T-helper 9 cell (primary cell): ENCODE data around the gene LTA4H.
A peak's percentile ranks its signal among the peaks of the same experiment; 100 is the strongest.
"Not testable (repeated sequence)": the region's sequence is repeated elsewhere in the genome, so short reads cannot be mapped to it uniquely, and the experiment has no call there.

Source experiments
- DNase-seq: peaks from one replicate; pipeline ENCODE4 v3.0.0-alpha.2; 2020
- total RNA-seq, 2 donors: gene quantifications; one replicate each; lab custom pipeline; 2026; lab: John Stamatoyannopoulos, UW

LTA4H gene
- total RNA-seq = 63.2 to 88.1 reads per million in 2 donors

DNA sequence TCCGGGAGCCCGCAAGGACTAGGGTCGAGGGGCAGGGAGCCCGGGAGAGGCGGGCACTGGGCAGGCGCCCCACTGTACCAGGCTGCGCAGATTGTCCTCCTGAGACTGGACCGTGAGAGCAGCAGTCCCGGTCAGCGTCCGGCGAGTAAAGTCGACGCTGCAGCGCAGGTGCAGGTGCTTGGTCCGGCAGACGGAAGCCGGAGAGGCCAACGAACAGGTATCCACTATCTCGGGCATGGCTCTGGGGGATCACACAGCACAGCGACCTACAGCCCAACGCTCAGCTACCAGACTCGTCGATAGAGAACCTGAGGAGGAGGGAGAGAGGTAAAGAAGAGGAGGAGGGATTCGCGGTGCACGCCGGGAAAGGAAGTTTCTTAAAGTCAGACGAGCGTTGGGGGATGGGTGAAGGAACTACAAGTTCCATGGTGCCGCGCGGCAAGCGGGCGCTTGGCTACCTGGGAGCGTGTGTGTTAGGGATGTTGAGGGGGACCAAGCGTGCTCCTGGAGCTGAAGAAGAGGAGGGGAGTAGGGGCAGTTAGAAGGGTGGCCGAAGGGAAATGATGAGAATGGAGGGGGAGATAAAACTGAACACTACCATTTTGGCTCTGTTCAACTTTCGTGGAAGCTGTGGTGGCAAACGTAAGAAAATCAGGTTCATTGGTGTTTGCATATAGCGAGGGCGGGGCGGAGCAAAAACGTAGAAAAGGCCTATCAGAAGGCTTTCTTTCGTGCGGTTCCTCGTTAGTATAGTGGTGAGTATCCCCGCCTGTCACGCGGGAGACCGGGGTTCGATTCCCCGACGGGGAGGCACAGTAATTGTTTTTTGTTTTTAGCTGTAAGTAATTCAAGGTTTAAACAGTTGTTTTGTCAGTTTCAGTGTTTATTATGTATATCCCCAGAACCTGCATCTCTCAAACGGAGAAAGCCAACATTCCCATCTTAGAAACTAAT lies at the start of gene LTA4H:
TSS of gene LTA4H (minus strand) at position 305 of the 954 bp plus-strand sequence. CDS start at position 237, 68 bp downstream.
- DNase-seq = peak; percentile 94

DNA sequence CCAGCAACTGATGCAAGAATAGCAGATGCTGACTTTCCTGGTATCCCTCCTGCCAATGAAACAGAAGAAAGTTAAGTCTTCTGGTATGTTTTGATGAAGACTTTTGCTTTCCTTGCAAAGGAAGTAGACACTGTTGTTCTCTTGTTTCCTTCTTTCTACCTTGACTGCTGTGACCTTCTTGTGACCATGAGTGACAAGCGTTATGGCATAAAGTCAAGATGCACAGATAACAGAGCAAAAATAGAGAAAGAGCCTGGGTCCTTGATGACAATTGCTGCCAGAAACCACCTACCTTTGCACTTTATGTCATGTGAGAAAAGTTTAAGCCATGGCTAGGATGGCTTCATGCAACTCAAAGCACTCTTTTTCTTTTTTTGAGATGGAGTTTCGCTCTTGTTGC lies 49.2 kb upstream of the LTA4H start:
- no peak for DNase-seq

DNA sequence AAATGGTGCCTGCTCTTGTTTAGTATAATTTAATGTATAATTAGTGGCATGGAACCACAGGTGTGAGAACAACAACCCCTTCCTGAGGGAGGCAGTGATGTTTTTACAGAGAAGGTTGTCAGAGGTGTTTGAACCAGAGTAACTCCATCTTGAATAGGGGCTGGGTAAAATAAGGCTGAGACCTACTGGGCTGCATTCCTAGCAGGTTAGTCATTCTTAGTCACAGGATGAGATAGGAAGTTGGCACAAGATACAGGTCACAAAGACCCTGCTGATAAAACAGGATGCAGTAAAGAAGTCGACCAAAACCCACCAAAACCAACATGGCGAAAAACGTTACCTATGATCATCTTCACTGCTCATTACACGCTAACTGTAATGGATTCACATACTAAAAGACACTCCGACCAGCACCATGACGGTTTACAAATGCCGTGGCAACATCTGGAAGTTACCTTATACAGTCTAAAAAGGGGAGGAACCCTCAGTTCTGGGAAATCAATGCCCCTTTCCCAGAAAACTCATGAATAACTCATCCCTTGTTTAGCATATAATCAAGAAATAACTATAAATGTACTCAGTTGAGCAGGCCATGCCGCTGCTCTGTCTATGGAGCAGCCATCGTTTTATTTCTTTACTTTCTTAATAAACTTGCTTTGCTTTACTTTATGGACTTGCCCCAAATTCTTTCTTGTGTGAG lies 47.8 kb upstream of the LTA4H start:
- no peak for DNase-seq

DNA sequence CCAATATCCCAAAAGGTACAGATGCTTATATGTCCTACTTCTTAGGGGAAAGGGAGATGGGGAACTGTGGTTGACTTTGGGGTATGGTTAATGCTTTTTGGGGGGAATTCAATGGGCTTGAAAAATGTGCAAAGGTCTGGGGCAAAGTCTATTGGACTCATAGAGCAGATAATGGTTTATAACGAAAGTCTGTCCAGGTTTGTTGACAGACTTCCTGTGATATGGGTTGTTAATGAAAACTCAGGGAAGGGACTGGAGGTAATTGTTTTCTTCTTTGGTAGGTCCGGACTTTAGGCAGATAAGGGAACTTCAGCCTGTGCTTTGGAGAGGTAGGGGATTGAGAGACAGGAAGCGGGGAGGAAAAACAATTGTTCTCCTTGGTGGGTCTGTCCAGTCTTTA lies 46.2 kb upstream of the LTA4H start:
- DNase-seq = no peak

DNA sequence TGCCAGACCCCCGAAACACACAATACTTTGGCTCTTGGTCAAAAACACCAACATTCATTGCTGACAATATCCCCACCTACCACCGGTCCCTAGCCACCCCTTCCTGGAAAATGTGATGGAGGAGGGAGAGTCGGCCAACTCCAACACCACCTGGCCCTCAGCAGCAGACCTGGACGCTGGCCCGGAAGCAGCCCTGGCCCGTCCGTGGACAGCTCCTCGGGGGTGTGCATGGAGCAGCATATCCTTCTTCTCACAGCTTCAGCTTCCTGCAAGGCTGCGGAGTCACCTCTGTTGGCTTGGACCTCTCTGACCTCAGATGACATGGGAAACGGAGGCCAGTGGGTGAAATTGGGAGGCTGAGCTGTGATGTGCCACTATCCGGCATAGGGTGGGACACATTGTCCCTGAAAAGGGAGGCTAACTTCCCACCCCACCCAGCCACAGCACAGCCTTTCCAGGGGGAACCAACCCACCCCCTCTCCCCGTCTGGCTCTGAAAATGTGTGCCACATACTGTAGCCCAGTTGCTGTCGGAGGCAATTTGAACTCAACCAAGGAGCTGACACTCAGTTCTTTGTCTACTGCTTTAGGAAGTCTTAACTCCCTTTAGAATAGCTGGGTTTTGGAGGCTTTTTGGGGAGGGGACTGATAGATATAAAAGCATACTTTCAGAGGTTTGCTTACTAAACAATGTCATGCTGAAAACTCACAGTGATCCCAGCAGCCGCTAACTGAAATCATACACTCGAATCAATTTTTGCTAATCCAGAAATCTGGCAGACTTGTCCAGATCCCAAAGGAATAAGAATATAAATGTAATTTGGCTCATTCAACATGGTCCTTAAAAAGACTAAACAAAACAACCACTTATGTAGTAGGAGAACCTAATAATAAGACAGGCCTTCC lies 43.1 kb upstream of the LTA4H start:
- no peak for DNase-seq

DNA sequence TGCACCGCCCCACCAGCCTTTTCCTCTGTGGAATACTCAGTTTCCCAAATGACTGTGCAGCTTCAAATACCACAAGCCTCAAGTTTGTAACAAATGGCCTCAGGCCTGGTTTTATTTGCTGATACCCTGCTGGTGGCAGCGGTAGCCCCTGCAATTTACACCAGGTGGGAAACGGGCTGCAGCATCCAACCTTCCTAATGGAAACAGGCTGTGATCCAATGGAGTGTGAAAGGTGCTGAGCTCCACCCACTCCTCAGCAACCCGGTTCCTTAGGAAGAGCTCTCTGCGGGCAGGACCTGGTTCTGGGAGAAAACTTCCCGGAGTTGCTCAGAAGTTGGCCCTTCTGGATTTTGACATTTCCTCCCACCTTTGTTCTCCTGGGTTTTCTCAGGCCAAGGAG lies 41.7 kb upstream of the LTA4H start:
- DNase-seq = no peak

DNA sequence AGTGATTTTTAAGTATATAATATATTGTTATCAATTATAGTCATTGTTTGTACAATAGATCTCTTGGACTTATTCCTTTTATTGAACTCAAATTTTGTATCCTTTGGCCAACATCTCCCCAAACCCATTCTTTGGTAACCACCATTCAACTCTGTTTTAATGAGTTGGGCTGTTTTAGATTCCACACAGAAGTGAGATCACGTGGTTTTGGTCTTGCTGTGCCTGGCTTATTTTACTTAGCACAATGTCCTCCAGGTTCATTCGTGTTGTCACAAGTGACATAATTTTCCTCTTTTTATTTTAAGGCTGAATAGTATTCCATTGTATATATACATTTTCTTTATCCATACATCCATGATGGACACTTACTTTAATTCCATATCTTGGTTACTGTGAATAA lies 40.2 kb upstream of the LTA4H start:
- no peak for DNase-seq

DNA sequence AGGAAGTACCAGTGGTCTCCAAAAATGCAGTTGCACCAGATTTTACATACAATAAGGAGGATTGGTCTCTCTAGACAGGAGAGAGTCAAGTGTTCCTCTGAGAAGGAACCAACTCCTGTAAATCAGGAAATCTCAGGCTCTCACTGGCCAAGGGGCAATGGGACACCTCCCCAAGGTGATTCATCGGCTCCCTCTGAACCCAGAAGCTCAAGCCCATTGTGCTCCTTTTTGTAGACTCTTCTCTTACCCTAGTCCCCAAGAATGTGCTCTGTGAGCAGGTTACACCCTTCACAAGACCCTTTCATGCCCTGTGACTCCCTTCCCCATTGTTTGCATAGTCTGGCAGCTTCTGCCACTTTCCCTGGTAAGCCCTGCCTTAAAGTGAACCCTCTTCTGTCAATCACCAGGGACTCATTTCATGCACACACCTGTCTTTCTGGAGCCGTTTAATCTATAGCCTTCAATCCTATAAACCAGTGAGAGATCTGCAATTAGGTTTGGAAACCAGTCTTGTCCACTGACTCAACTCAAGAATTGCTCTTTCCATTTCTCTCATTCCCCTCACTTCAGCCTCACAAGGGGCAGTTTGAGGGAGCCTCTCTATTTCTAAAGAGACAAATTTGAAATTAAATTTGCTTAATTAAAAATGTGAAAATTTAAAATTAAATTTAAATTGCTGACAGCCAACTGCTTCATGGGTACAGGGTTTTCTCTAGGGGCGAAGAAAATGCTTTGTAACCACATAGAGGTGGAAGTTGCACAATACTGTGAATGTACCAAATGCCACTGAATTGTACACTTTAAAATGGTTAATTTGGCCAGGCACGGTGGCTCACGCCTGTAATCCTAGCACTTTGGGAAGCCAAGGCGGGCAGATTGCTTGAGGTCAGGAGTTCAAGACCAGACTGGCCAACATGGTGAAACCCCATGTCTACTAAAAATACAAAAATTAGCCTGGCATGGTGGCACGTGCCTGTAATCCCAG lies 38.3 kb upstream of the LTA4H start:
- no peak for DNase-seq

DNA sequence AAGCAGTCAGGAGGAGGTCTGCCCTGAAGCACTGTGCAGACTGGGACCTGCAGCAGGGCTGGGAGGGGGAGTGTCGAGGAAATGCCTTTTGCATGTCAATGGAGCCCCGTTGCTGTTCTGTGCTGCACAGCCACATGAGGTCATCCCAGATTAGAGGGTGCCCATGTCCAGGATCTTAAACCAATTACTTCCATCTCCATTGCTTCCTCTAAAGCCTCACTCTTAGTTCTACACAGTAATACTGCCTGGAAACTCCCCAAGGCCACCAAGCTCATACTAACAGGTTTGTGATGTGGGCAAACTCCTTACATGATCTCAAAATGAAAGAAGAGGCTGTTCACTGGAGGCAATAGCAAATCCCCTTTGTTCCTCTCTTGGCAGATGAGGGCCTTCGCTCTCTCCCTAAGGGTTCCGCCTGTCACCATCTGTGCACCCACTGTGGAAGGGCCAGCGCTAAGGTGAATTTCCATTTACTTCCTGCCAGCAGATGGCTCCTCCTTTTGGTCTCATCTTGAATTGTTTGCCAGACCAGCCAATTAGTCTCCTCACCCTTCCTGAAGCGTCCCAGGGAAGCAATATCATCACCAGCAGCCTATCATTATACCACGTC lies 35.4 kb upstream of the LTA4H start:
- DNase-seq = no peak

DNA sequence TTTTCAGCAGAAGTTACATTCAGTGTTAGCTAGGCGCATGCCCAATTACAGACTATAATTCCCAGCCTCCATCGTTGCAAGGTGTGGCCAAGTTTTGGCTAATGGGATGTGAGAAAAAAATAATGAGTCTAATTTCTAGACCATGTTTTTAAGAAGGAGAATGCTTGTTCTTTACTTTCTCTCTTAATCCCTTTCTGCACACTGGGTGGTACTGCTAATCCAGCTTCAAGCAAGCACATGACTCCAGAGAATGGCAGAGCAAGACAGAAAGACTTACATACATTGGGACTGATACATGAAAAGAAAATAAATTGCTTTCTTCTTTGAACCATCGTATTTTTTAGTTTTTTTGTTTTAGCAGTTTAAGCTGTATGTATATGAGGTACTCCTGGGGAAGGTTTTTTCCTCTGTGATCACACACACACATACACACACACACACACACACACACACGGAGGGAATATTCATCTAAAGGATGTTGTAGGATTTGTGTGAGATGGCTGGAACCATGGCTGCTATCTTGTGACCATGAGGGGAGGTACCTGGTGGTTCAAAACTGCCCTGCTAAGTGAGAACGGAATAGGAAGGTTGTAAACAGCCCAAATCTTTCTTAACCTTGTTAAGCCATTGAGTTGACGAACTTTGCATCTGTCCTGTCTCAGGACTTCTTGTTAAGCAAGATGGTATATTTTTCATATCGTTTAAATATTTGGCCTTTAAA lies 34.3 kb upstream of the LTA4H start:
- no peak for DNase-seq

DNA sequence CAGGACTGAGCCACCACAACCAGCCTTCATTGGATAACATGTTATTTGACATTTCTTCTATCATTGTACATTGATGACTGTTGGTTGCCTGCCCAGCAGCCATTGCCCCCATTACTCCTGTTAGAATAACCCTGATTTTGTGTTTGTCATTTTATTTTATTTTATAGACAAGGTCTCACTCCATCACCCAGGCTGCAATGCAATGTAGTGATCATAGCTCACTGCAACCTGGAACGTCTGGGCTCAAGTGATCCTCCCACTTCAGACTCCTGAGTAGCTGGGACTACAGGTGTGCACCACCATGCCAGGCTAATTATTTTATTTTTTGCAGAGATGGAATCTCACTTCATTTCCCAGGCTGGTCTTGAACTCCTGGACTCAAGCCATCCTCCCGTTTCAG lies 33.2 kb upstream of the LTA4H start:
- no peak for DNase-seq

DNA sequence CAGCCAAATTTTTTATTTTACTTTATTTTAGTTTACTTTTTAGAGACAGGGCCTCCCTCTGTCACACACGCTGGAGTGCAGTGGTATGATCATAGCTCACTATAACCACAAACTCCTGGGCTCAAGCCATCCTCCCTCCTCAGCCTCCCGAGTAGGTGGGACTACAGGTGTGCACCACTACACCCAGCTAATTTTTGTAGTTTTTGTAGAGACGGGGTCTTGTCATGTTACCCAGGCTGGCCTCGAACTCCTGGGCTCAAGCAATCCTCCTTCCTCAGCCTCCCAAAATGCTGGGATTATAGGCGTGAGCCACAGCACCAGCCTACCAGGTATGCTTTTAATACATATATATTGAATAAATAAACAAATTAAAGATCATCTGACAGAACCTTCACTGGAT lies 32.7 kb upstream of the LTA4H start:
- no peak for DNase-seq

DNA sequence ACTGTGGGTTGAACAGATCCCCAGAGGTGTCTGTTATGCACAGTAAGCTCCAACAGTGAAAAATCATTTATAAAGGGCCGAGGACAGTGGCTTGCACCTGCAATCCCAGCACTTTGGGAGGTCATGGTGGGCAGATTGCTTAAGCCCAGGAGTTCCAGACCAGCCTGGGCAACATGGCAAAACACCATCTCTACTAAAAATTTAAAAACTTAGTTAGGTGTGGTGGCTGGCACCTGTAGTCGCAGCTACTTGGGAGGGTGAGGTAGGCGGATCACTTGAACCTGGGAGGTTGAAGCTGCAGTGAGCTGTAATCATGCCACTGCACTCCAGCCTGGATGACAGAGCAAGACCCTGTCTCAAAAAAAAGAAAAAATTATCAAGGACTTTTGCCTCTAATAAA lies 30.4 kb upstream of the LTA4H start:
- not testable (repeated sequence) for DNase-seq

DNA sequence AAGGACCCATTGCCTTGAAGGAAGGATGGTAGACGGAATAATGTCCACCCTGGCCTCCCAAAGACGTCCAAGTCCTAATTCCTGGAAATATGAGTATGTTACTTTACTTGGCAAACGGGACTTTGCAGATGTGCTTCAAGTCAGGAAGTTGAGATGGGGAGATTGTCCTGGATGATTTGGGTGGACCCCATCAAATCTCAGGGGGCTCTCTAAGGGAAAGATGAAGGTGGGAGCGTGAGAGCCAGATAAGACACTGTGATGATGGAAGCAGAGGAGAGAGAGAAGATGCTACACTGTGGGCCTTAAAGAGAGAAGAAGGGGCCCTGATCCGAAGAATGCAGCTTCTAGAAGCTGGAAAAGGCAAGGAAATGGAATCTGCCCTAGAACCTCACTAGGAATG lies 29.6 kb upstream of the LTA4H start:
- no peak for DNase-seq

DNA sequence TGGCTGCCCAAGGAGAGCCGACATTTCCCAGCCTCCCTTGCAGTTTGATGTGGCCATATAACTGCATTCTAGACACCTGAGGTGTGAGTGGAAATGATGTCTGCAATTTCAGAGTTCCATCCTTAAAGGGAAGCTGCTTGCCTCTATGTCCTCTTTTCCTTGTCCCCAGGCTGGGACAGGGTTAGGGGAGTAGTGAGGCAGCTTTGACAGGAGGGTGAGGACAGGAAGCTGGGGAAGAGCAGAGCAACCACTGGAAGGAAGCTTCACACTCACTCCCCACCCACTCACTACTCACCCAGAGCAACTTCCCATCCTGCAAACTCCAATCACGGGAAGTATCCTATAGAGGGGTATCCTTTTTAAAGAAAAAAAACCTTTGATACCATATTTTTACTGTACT lies 28.9 kb upstream of the LTA4H start:
- DNase-seq = no peak

DNA sequence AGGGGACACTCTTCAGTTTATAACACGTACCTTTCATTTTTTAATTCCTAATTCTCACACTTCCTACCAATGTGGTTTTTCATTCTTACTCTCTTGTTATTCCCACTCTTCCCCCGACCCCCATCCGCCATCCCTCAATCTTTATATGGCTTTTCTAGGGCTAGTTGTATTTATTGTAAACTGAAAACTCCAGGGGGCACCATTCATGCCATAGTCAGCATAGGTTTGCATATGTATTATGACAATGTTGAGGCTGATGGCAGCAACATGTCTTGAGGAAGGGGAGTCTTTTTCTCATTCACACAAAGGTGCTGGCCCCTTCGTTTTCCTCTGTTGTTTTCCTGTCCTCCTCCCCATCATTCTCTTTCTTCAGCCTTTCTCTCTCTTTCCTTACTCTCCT lies 27.7 kb upstream of the LTA4H start:
- DNase-seq = no peak

DNA sequence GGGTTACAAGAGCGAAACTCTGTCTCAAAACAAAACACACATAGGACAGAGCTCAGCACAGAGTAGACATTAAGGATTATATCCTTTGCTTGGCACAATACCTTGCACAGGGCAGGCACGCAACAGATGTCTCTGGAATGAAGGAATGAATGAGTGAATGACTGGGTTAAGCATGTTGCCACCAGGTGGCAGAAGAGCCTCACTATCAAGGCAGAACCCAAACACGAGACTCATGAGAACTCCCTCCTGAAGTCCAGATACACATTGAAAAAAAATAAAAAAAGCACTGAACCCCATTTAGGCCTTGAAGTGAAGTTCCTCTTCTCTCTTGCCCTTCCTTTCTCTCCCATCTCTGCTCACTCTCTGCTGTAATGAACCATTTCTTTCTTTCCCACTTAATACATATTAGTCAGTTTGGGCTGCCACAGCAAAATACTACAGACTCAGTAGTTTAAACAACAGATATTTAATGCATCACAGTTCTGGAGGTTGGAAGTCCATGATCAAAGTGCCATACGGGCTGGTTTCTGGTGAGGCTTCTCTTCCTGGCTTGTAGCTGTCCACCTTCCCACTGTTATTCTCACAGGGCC lies 26.6 kb upstream of the LTA4H start:
- peak; percentile 70 for DNase-seq

DNA sequence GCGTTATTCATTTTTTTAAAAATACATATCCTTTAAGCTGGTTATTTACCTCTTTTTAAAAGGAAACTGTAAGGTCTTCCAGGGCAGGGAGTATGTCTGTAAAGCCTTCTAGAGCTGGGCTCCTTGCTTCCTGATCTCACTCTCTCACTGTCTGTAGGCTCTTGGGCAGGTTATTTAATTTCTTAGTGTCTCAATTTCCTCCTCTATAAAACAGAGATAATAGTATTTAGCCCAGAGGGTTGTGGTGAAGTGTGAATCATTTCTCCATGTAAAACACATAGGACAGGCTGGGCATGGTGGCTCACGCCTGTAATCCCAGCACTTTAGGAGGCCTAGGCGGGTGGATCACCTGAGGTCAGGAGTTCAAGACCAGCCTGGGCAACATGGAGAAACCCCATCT lies 25.9 kb upstream of the LTA4H start:
- no peak for DNase-seq

DNA sequence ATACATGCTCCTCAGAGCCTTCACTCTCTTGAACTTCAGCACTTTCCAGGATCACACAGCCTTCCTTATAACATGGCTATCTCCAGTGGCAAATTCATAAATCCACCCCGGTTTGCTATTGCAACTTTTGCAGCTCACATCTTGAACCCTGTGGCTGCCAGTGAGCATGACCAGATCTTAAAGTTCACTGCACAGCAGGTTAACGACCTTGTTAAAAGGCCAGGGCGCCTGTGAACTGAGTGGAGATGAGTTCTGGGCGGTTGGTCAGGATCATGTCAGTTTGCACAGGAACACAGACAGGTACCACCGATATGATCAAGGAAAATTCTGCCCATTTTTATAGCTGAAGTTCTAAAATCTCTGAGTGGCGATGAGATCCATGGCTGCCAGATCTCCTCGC lies 24.7 kb upstream of the LTA4H start:
- no peak for DNase-seq

DNA sequence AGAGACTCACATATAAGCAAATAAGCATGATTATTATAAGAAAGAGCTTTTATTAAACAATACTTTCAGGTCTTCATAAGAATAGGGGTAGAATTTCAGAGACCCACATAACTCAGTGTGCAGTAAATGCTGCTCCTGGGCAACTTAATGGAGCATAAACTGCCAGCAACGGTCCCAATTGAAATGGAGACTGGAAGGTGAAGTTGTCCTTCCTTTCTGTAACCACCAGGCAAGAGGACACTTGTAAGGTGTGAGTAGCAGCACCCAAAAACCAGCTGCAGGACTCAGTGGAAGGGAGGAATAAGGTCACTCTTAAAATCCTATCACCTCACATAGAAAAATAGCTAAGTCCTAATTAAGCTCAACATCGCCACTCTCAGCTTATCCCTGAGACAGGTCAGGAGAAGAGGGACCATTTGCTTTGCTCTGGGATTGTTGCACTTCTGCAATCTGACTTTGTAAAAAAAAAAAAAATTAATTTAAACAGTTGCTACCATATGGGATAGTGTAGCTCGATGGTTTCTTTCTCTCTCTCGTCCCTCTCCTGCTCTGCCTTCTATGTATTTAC lies 22.7 kb upstream of the LTA4H start:
- DNase-seq = no peak
